DOHH2 (cell line): Measurements from ENCODE around the gene REEP3.

Experiments used
- EZH2phosphoT487 ChIP-seq: fragments of 200-600 bp; sonication (generic); IDR thresholded peaks from 2 replicates; pipeline ENCODE4 v1.6.1; 2017; ENCODE audit warnings: borderline replicate concordance, mild to moderate bottlenecking, antibody characterized with exemption, low read length, moderate library complexity, mixed read lengths
- TF ChIP-seq, protein P1 (sequence below): fragments of 200-600 bp; sonication (generic); IDR thresholded peaks from one replicate; pipeline ENCODE4 v1.5.1; 2014; ENCODE audit warnings: antibody characterized with exemption, mild to moderate bottlenecking, low read depth, low read length; ENCODE audit not compliant: poor library complexity, severe bottlenecking

DNA sequence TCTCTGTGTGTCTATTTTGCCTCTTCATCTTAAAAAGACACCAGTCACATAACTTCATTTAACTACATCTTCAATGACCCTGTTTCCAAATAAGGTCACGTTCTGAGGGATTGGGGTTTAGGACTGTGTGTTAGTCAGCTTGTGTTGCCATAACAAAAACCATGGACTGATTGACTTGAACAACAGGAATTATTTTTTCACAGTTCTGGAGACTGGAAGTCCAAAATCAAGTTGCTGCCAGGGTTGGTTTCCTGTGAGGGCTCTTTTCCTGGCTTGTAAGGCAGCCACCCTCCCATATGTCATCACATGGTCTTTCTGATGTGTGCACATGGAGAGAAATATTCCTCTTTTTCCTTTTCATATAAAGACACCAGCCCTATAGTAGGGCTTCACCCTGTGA is 55.3 kb downstream of the REEP3 start:
- TF ChIP-seq, protein P1, sequence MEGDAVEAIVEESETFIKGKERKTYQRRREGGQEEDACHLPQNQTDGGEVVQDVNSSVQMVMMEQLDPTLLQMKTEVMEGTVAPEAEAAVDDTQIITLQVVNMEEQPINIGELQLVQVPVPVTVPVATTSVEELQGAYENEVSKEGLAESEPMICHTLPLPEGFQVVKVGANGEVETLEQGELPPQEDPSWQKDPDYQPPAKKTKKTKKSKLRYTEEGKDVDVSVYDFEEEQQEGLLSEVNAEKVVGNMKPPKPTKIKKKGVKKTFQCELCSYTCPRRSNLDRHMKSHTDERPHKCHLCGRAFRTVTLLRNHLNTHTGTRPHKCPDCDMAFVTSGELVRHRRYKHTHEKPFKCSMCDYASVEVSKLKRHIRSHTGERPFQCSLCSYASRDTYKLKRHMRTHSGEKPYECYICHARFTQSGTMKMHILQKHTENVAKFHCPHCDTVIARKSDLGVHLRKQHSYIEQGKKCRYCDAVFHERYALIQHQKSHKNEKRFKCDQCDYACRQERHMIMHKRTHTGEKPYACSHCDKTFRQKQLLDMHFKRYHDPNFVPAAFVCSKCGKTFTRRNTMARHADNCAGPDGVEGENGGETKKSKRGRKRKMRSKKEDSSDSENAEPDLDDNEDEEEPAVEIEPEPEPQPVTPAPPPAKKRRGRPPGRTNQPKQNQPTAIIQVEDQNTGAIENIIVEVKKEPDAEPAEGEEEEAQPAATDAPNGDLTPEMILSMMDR: no peak
- TF ChIP-seq EZH2phosphoT487: no peak
